ENCODE measurements around the gene SIRPA.

The SIRPA gene

GRCh38 chr20:1982686-1983085 is 87.5 kb downstream of the SIRPA start:
- no peak for DNase-seq (ENCODE audit: low read depth in 2 of 2, low spot score in 1 of 2)

GRCh38 chr20:1983301-1983700 is 88.1 kb downstream of the SIRPA start:
- DNase-seq (ENCODE audit: low read depth in 2 of 2, low spot score in 1 of 2), result no peak

GRCh38 chr20:1987826-1988225 is 92.6 kb downstream of the SIRPA start:
- no peak for DNase-seq (ENCODE audit: low read depth in 2 of 2, low spot score in 1 of 2)

All from stimulated activated CD8-positive, alpha-beta memory T cell treated with anti-CD3 and anti-CD28 coated beads, Interleukin-4, amount 100 ng/mL, for 1 hour (primary cell).